ENCODE data around the gene SRRM3.
"Not testable (repeated sequence)": the region's sequence is repeated elsewhere in the genome, so short reads cannot be mapped to it uniquely, and the experiment has no call there.

DNA sequence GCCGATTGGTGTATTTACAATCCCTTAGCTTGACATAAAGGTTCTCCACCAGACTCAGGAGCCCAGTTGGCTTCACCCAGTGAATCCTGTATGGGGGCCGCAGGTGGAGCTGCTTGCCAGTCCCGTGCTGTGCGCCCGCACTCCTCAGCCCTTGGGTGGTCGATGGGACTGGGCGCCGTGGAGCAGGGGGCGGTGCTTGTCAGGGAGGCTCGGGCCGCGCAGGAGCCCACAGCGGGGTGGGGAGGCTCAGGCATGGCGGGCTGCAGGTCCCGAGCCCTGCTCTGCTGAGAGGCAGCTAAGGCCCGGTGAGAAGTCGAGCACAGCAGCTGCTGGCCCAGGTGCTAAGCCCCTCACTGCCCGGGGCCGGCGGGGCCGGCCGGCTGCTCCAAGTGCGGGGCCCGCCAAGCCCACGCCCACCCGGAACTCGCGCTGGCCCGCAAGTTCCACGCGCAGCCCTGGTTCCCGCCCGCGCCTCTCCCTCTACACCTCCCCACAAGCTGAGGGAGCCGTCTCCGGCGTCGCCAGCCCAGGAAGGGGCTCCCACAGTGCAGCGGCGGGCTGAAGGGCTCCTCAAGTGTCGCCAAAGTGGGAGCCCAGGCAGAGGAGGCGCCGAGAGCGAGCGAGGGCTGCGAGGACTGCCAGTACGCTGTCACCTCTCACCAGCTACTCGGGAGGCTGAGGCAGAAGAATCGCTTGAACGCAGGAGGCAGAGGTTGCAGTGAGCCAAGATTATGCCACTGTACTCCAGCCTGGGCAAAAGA lies 107.8 kb downstream of the SRRM3 start:
- TF ChIP-seq CTCF (IDR thresholded peaks at IDR 0.05); EZH2phosphoT487 (IDR thresholded peaks at IDR 0.05; ENCODE audit: borderline replicate concordance, low read depth); NFIC (IDR thresholded peaks at IDR 0.05; ENCODE audit: borderline replicate concordance); USF1 (IDR thresholded peaks at IDR 0.05; ENCODE audit: borderline replicate concordance, low read depth); EP300 (IDR thresholded peaks at IDR 0.05; ENCODE audit: borderline replicate concordance in 1 of 2, low read depth in 1 of 2, low read length in 1 of 2); POLR2AphosphoS5 (IDR thresholded peaks at IDR 0.05; ENCODE audit: low read depth, low read length); TCF12 (IDR thresholded peaks at IDR 0.05); RCOR1 (IDR thresholded peaks at IDR 0.05; ENCODE audit: low read length); FOSL2 (IDR thresholded peaks at IDR 0.05; ENCODE audit: borderline replicate concordance, low read depth); MAX (IDR thresholded peaks at IDR 0.05; ENCODE audit: low read depth): not testable (repeated sequence)
- TF ChIP-seq, protein P1, sequence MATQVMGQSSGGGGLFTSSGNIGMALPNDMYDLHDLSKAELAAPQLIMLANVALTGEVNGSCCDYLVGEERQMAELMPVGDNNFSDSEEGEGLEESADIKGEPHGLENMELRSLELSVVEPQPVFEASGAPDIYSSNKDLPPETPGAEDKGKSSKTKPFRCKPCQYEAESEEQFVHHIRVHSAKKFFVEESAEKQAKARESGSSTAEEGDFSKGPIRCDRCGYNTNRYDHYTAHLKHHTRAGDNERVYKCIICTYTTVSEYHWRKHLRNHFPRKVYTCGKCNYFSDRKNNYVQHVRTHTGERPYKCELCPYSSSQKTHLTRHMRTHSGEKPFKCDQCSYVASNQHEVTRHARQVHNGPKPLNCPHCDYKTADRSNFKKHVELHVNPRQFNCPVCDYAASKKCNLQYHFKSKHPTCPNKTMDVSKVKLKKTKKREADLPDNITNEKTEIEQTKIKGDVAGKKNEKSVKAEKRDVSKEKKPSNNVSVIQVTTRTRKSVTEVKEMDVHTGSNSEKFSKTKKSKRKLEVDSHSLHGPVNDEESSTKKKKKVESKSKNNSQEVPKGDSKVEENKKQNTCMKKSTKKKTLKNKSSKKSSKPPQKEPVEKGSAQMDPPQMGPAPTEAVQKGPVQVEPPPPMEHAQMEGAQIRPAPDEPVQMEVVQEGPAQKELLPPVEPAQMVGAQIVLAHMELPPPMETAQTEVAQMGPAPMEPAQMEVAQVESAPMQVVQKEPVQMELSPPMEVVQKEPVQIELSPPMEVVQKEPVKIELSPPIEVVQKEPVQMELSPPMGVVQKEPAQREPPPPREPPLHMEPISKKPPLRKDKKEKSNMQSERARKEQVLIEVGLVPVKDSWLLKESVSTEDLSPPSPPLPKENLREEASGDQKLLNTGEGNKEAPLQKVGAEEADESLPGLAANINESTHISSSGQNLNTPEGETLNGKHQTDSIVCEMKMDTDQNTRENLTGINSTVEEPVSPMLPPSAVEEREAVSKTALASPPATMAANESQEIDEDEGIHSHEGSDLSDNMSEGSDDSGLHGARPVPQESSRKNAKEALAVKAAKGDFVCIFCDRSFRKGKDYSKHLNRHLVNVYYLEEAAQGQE (IDR thresholded peaks at IDR 0.05; ENCODE audit: low read depth, low read length) = not testable (repeated sequence)
